AG09319 (cell line): ENCODE results near the gene LRRC4C.

Experiments
- DNase-seq: peaks from one replicate; pipeline ENCODE4 v3.0.0-alpha.2; 2010; ENCODE audit warnings: low read depth; ENCODE audit errors: extremely low read depth
- CTCF ChIP-seq: IDR thresholded peaks from 2 replicates; pipeline ENCODE4 v1.5.1; 2011; ENCODE audit warnings: low read depth, mild to moderate bottlenecking, inconsistent platforms, low read length, moderate library complexity

LRRC4C gene

GRCh38 chr11:41289408-41289807 is 170.0 kb downstream of the LRRC4C start:
- DNase-seq = no peak
- no peak for TF ChIP-seq CTCF

GRCh38 chr11:41286751-41287150 is 172.7 kb downstream of the LRRC4C start:
- no peak for DNase-seq
- TF ChIP-seq CTCF = no peak

- DNase-seq = no peak
These were observed 175.1 kb downstream of the LRRC4C start for GRCh38 chr11:41284354-41284753.

GRCh38 chr11:41283191-41283930 is 176.1 kb downstream of the LRRC4C start:
- no peak for DNase-seq
- TF ChIP-seq CTCF = no peak

More at GRCh38 chr11:41284354-41284753, 175.1 kb downstream of the LRRC4C start:
- no peak for TF ChIP-seq CTCF

GRCh38 chr11:41282395-41282794 is 177.1 kb downstream of the LRRC4C start:
- TF ChIP-seq CTCF = no peak

GRCh38 chr11:41281131-41281742 is 178.2 kb downstream of the LRRC4C start:
- TF ChIP-seq CTCF = no peak
- no peak for DNase-seq

More at GRCh38 chr11:41282395-41282794, 177.1 kb downstream of the LRRC4C start:
- no peak for DNase-seq

GRCh38 chr11:41274831-41275230 is 184.6 kb downstream of the LRRC4C start:
- TF ChIP-seq CTCF = no peak
- no peak for DNase-seq
